ENCODE measurements around the gene DENND6A.
"Not testable (repeated sequence)": the region's sequence is repeated elsewhere in the genome, so short reads cannot be mapped to it uniquely, and the experiment has no call there.

The DENND6A gene

GRCh38 chr3:57637391-57637790 is 55.5 kb downstream of the DENND6A start:
- Histone ChIP-seq H3K27ac (ENCODE audit: low read depth, low read length) (no peak overlapping the region), H3K4me1 (ENCODE audit: control insufficient read depth, insufficient read depth, low read length) (no peaks in the 10 kb centered on the region), H3K27me3 (ENCODE audit: control insufficient read depth, insufficient read depth, low read length) (no peaks in the 10 kb centered on the region), H3K4me3 (ENCODE audit: low read depth, low read length) (no peak overlapping the region), H3K36me3 (ENCODE audit: control insufficient read depth, insufficient read depth, low read length) (peaks cover 62% of the 10 kb centered on the region), H3K9me3 (ENCODE audit: control insufficient read depth, insufficient read depth, low read length) (no peaks in the 10 kb centered on the region), H3K9ac (ENCODE audit: low read depth, low read length) (no peak overlapping the region)

- not testable (repeated sequence) for H3K9ac ChIP-seq (ENCODE audit: low read depth, low read length); H3K27ac ChIP-seq (ENCODE audit: low read depth, low read length); H3K4me3 ChIP-seq (ENCODE audit: low read depth, low read length); H3K9me3 ChIP-seq (ENCODE audit: control insufficient read depth, insufficient read depth, low read length); H3K27me3 ChIP-seq (ENCODE audit: control insufficient read depth, insufficient read depth, low read length); H3K4me1 ChIP-seq (ENCODE audit: control insufficient read depth, insufficient read depth, low read length)
- H3K36me3 ChIP-seq (ENCODE audit: control insufficient read depth, insufficient read depth, low read length), result peaks cover 62% of the 10 kb centered on the region
Measured at GRCh38 chr3:57634259-57634658, 58.6 kb downstream of the DENND6A start.

- Histone ChIP-seq H3K27ac (ENCODE audit: low read depth, low read length) (no peak overlapping the region), H3K27me3 (ENCODE audit: control insufficient read depth, insufficient read depth, low read length) (no peaks in the 10 kb centered on the region), H3K36me3 (ENCODE audit: control insufficient read depth, insufficient read depth, low read length) (peaks cover 66% of the 10 kb centered on the region), H3K4me3 (ENCODE audit: low read depth, low read length) (no peak overlapping the region), H3K9ac (ENCODE audit: low read depth, low read length) (no peak overlapping the region), H3K4me1 (ENCODE audit: control insufficient read depth, insufficient read depth, low read length) (no peaks in the 10 kb centered on the region), H3K9me3 (ENCODE audit: control insufficient read depth, insufficient read depth, low read length) (no peaks in the 10 kb centered on the region)
Measured at GRCh38 chr3:57627976-57628375, 64.9 kb downstream of the DENND6A start.

GRCh38 chr3:57624801-57625200 is 68.1 kb downstream of the DENND6A start:
- no peaks in the 10 kb centered on the region for H3K27me3 ChIP-seq (ENCODE audit: control insufficient read depth, insufficient read depth, low read length)
- no peaks in the 10 kb centered on the region for H3K9me3 ChIP-seq (ENCODE audit: control insufficient read depth, insufficient read depth, low read length)
- H3K4me1 ChIP-seq (ENCODE audit: control insufficient read depth, insufficient read depth, low read length), result 0 out of 2 replicates have a peak, but pooled peaks cover 3% of the 10 kb centered on the region
- H3K27ac ChIP-seq (ENCODE audit: low read depth, low read length), result no peak overlapping the region
- no peak overlapping the region for H3K4me3 ChIP-seq (ENCODE audit: low read depth, low read length)
- no peak overlapping the region for H3K9ac ChIP-seq (ENCODE audit: low read depth, low read length)
- peaks cover 42% of the 10 kb centered on the region for H3K36me3 ChIP-seq (ENCODE audit: control insufficient read depth, insufficient read depth, low read length)

- peaks cover 20% of the 10 kb centered on the region for H3K36me3 ChIP-seq (ENCODE audit: control insufficient read depth, insufficient read depth, low read length)
- H3K9me3 ChIP-seq (ENCODE audit: control insufficient read depth, insufficient read depth, low read length), result no peaks in the 10 kb centered on the region
- 0 out of 2 replicates have a peak, but pooled peaks cover 3% of the 10 kb centered on the region for H3K4me1 ChIP-seq (ENCODE audit: control insufficient read depth, insufficient read depth, low read length)
- H3K9ac ChIP-seq (ENCODE audit: low read depth, low read length), result no peak overlapping the region
- H3K27me3 ChIP-seq (ENCODE audit: control insufficient read depth, insufficient read depth, low read length), result no peaks in the 10 kb centered on the region
- no peak overlapping the region for H3K4me3 ChIP-seq (ENCODE audit: low read depth, low read length)
- no peak overlapping the region for H3K27ac ChIP-seq (ENCODE audit: low read depth, low read length)
Measured at GRCh38 chr3:57622362-57622761, 70.5 kb downstream of the DENND6A start.

GRCh38 chr3:57617739-57618138 is 75.1 kb downstream of the DENND6A start:
- 0 out of 2 replicates have a peak, but pooled peaks cover 3% of the 10 kb centered on the region for H3K4me1 ChIP-seq (ENCODE audit: control insufficient read depth, insufficient read depth, low read length)
- H3K4me3 ChIP-seq (ENCODE audit: low read depth, low read length), result no peak overlapping the region
- H3K36me3 ChIP-seq (ENCODE audit: control insufficient read depth, insufficient read depth, low read length), result no peaks in the 10 kb centered on the region
- H3K9ac ChIP-seq (ENCODE audit: low read depth, low read length), result no peak overlapping the region
- H3K9me3 ChIP-seq (ENCODE audit: control insufficient read depth, insufficient read depth, low read length), result no peaks in the 10 kb centered on the region
- no peaks in the 10 kb centered on the region for H3K27me3 ChIP-seq (ENCODE audit: control insufficient read depth, insufficient read depth, low read length)
- H3K27ac ChIP-seq (ENCODE audit: low read depth, low read length), result no peak overlapping the region

- Histone ChIP-seq H3K36me3 (ENCODE audit: control insufficient read depth, insufficient read depth, low read length) (no peaks in the 10 kb centered on the region), H3K27ac (ENCODE audit: low read depth, low read length) (no peak overlapping the region), H3K27me3 (ENCODE audit: control insufficient read depth, insufficient read depth, low read length) (no peaks in the 10 kb centered on the region), H3K9ac (ENCODE audit: low read depth, low read length) (no peak overlapping the region), H3K4me3 (ENCODE audit: low read depth, low read length) (no peak overlapping the region), H3K4me1 (ENCODE audit: control insufficient read depth, insufficient read depth, low read length) (no peaks in the 10 kb centered on the region), H3K9me3 (ENCODE audit: control insufficient read depth, insufficient read depth, low read length) (no peaks in the 10 kb centered on the region)
Measured at GRCh38 chr3:57616233-57616632, 76.6 kb downstream of the DENND6A start.

GRCh38 chr3:57611870-57612269 is 81.0 kb downstream of the DENND6A start:
- not testable (repeated sequence) for H3K36me3 ChIP-seq (ENCODE audit: control insufficient read depth, insufficient read depth, low read length); H3K4me1 ChIP-seq (ENCODE audit: control insufficient read depth, insufficient read depth, low read length); H3K9ac ChIP-seq (ENCODE audit: low read depth, low read length); H3K27ac ChIP-seq (ENCODE audit: low read depth, low read length); H3K4me3 ChIP-seq (ENCODE audit: low read depth, low read length); H3K27me3 ChIP-seq (ENCODE audit: control insufficient read depth, insufficient read depth, low read length); H3K9me3 ChIP-seq (ENCODE audit: control insufficient read depth, insufficient read depth, low read length)

GRCh38 chr3:57605683-57606082 is 87.2 kb downstream of the DENND6A start:
- no peaks in the 10 kb centered on the region for H3K27me3 ChIP-seq (ENCODE audit: control insufficient read depth, insufficient read depth, low read length)
- no peak overlapping the region for H3K4me3 ChIP-seq (ENCODE audit: low read depth, low read length)
- H3K27ac ChIP-seq (ENCODE audit: low read depth, low read length), result no peak overlapping the region
- H3K36me3 ChIP-seq (ENCODE audit: control insufficient read depth, insufficient read depth, low read length), result no peaks in the 10 kb centered on the region
- H3K9me3 ChIP-seq (ENCODE audit: control insufficient read depth, insufficient read depth, low read length), result peaks cover 3% of the 10 kb centered on the region; the same call in 1 of the 2 replicates
- no peaks in the 10 kb centered on the region for H3K4me1 ChIP-seq (ENCODE audit: control insufficient read depth, insufficient read depth, low read length)
- no peak overlapping the region for H3K9ac ChIP-seq (ENCODE audit: low read depth, low read length)

GRCh38 chr3:57604971-57605370 is 87.9 kb downstream of the DENND6A start:
- no peaks in the 10 kb centered on the region for H3K4me1 ChIP-seq (ENCODE audit: control insufficient read depth, insufficient read depth, low read length)
- H3K36me3 ChIP-seq (ENCODE audit: control insufficient read depth, insufficient read depth, low read length), result no peaks in the 10 kb centered on the region
- peaks cover 3% of the 10 kb centered on the region; the same call in 1 of the 2 replicates for H3K9me3 ChIP-seq (ENCODE audit: control insufficient read depth, insufficient read depth, low read length)
- no peak overlapping the region for H3K27ac ChIP-seq (ENCODE audit: low read depth, low read length)
- no peak overlapping the region for H3K9ac ChIP-seq (ENCODE audit: low read depth, low read length)
- H3K27me3 ChIP-seq (ENCODE audit: control insufficient read depth, insufficient read depth, low read length), result no peaks in the 10 kb centered on the region
- H3K4me3 ChIP-seq (ENCODE audit: low read depth, low read length), result no peak overlapping the region

- Histone ChIP-seq H3K36me3 (ENCODE audit: control insufficient read depth, insufficient read depth, low read length) (peaks cover 3% of the 10 kb centered on the region), H3K9ac (ENCODE audit: low read depth, low read length) (no peak overlapping the region), H3K4me1 (ENCODE audit: control insufficient read depth, insufficient read depth, low read length) (peaks cover 11% of the 10 kb centered on the region), H3K27ac (ENCODE audit: low read depth, low read length) (no peak overlapping the region), H3K27me3 (ENCODE audit: control insufficient read depth, insufficient read depth, low read length) (no peaks in the 10 kb centered on the region), H3K4me3 (ENCODE audit: low read depth, low read length) (no peak overlapping the region), H3K9me3 (ENCODE audit: control insufficient read depth, insufficient read depth, low read length) (peaks cover 3% of the 10 kb centered on the region; the same call in 1 of the 2 replicates)
Measured at GRCh38 chr3:57600195-57600594, 92.7 kb downstream of the DENND6A start.
